MM.1S (cell line): ENCODE data around the gene TJP1.

Experiments used
- DNase-seq: peaks from one replicate; pipeline ENCODE4 v3.0.0-alpha.2; 2015
- H2AFZ ChIP-seq: fragments of 300-600 bp; sonication (generic); 2 replicates; pipeline ENCODE4 v1.6.0; 2016; ENCODE audit warnings: antibody characterized with exemption, low read length
- H3F3A ChIP-seq: fragments of 300-600 bp; sonication (generic); 2 replicates; pipeline ENCODE4 v1.6.1; 2016; ENCODE audit warnings: mild to moderate bottlenecking, antibody characterized with exemption, low read length, moderate library complexity, mixed read lengths; ENCODE audit not compliant: insufficient read depth
- H3K27ac ChIP-seq: fragments of 300-600 bp; sonication (generic); 2 replicates; pipeline ENCODE4 v1.5.1; 2016; ENCODE audit warnings: mild to moderate bottlenecking, low read length
- H3K27me3 ChIP-seq: fragments of 300-600 bp; sonication (generic); replicated peaks from 2 replicates; pipeline ENCODE4 v1.6.0; 2016; ENCODE audit warnings: low read length; ENCODE audit not compliant: insufficient read depth
- H3K36me3 ChIP-seq: fragments of 300-600 bp; sonication (generic); replicated peaks from 2 replicates; pipeline ENCODE4 v1.6.1; 2016; ENCODE audit warnings: mild to moderate bottlenecking, low read length, mixed read lengths; ENCODE audit not compliant: insufficient read depth
- H3K4me1 ChIP-seq: fragments of 300-600 bp; sonication (generic); 2 replicates; pipeline ENCODE4 v1.6.1; 2016; ENCODE audit warnings: low read length, mixed read lengths
- H3K4me2 ChIP-seq: fragments of 300-600 bp; sonication (generic); 2 replicates; pipeline ENCODE4 v1.6.0; 2016; ENCODE audit warnings: low read depth, low read length
- H3K4me3 ChIP-seq: fragments of 300-600 bp; sonication (generic); 2 replicates; pipeline ENCODE4 v1.5.1; 2016; ENCODE audit warnings: low read length, mixed read lengths
- H3K79me2 ChIP-seq: fragments of 300-600 bp; sonication (generic); 2 replicates; pipeline ENCODE4 v1.6.1; 2016; ENCODE audit warnings: mixed run types, low read length, mixed read lengths
- H3K9ac ChIP-seq: fragments of 300-600 bp; sonication (generic); 2 replicates; pipeline ENCODE4 v1.6.1; 2016; ENCODE audit warnings: low read length, mixed read lengths
- H3K9me2 ChIP-seq: fragments of 300-600 bp; sonication (generic); replicated peaks from 2 replicates; pipeline ENCODE4 v1.6.1; 2016; ENCODE audit warnings: mild to moderate bottlenecking, low read length, mixed read lengths; ENCODE audit not compliant: insufficient read depth
- H3K9me3 ChIP-seq: fragments of 300-600 bp; sonication (generic); replicated peaks from 2 replicates; pipeline ENCODE4 v1.6.1; 2016; ENCODE audit warnings: mild to moderate bottlenecking, low read length, mixed read lengths; ENCODE audit not compliant: insufficient read depth
- H4K20me1 ChIP-seq: fragments of 300-600 bp; sonication (generic); 2 replicates; pipeline ENCODE4 v1.6.1; 2016; ENCODE audit warnings: mild to moderate bottlenecking, low read length, moderate library complexity, mixed read lengths; ENCODE audit not compliant: insufficient read depth
- CTCF ChIP-seq: fragments of 300-600 bp; sonication (generic); IDR thresholded peaks from 2 replicates; pipeline ENCODE4 v1.5.1; 2016; ENCODE audit warnings: antibody characterized with exemption, low read length, mixed read lengths
- EZH2 ChIP-seq: fragments of 300-600 bp; sonication (generic); optimal IDR thresholded peaks from 2 replicates; pipeline ENCODE3; 2017; ENCODE audit warnings: low read depth, mild to moderate bottlenecking, antibody characterized with exemption, low read length, mixed read lengths
- EZH2phosphoT487 ChIP-seq: fragments of 300-600 bp; sonication (generic); IDR thresholded peaks from 2 replicates; pipeline ENCODE4 v1.6.1; 2018; ENCODE audit warnings: antibody characterized with exemption, low read length

Gene TJP1

GRCh38 chr15:29805043-29805707, 17.1 kb downstream of the TJP1 start:
- Histone ChIP-seq H3K79me2 (no peaks in the 10 kb centered on the region), H4K20me1 (no peaks in the 10 kb centered on the region), H3K27ac (no peak overlapping the region), H3K9me3 (no peaks in the 10 kb centered on the region), H3K27me3 (no peaks in the 10 kb centered on the region), H3F3A (no peaks in the 10 kb centered on the region), H3K4me3 (no peak overlapping the region), H3K4me1 (no peaks in the 10 kb centered on the region), H3K9me2 (no peaks in the 10 kb centered on the region), H3K4me2 (no peak overlapping the region), H3K9ac (no peak overlapping the region), H2AFZ (no peak overlapping the region), H3K36me3 (no peaks in the 10 kb centered on the region)
- TF ChIP-seq EZH2phosphoT487 (no peak), CTCF (no peak), EZH2 (no peak)
- DNase-seq, result no peak

- H3K9ac ChIP-seq, result no peak overlapping the region
- H3F3A ChIP-seq, result no peaks in the 10 kb centered on the region
- H3K9me2 ChIP-seq, result no peaks in the 10 kb centered on the region
- no peak overlapping the region for H2AFZ ChIP-seq
- no peaks in the 10 kb centered on the region for H4K20me1 ChIP-seq
- no peak for TF ChIP-seq CTCF
- TF ChIP-seq EZH2, result no peak
- TF ChIP-seq EZH2phosphoT487, result no peak
- H3K4me1 ChIP-seq, result no peaks in the 10 kb centered on the region
- no peak overlapping the region for H3K4me3 ChIP-seq
- H3K4me2 ChIP-seq, result no peak overlapping the region
- no peak overlapping the region for H3K27ac ChIP-seq
- no peaks in the 10 kb centered on the region for H3K27me3 ChIP-seq
- no peak for DNase-seq
- H3K79me2 ChIP-seq, result no peaks in the 10 kb centered on the region
- H3K36me3 ChIP-seq, result no peaks in the 10 kb centered on the region
- H3K9me3 ChIP-seq, result no peaks in the 10 kb centered on the region
These were observed 19.9 kb downstream of the TJP1 start for GRCh38 chr15:29802411-29802810.

- Histone ChIP-seq H3K27ac (no peak overlapping the region), H3K36me3 (no peaks in the 10 kb centered on the region), H3K9me3 (no peaks in the 10 kb centered on the region), H3K9me2 (no peaks in the 10 kb centered on the region), H4K20me1 (no peaks in the 10 kb centered on the region), H3K79me2 (no peaks in the 10 kb centered on the region), H3K27me3 (no peaks in the 10 kb centered on the region), H3K4me2 (no peak overlapping the region), H3K4me3 (no peak overlapping the region), H3K4me1 (no peaks in the 10 kb centered on the region), H2AFZ (no peak overlapping the region), H3F3A (no peaks in the 10 kb centered on the region), H3K9ac (no peak overlapping the region)
- TF ChIP-seq CTCF (no peak), EZH2phosphoT487 (no peak), EZH2 (no peak)
- no peak for DNase-seq
These were observed 21.5 kb downstream of the TJP1 start for GRCh38 chr15:29800491-29801366.
